ENCODE results near the gene SLC28A1.
"Not testable (repeated sequence)": the region's sequence is repeated elsewhere in the genome, so short reads cannot be mapped to it uniquely, and the experiment has no call there.

The SLC28A1 gene

DNA sequence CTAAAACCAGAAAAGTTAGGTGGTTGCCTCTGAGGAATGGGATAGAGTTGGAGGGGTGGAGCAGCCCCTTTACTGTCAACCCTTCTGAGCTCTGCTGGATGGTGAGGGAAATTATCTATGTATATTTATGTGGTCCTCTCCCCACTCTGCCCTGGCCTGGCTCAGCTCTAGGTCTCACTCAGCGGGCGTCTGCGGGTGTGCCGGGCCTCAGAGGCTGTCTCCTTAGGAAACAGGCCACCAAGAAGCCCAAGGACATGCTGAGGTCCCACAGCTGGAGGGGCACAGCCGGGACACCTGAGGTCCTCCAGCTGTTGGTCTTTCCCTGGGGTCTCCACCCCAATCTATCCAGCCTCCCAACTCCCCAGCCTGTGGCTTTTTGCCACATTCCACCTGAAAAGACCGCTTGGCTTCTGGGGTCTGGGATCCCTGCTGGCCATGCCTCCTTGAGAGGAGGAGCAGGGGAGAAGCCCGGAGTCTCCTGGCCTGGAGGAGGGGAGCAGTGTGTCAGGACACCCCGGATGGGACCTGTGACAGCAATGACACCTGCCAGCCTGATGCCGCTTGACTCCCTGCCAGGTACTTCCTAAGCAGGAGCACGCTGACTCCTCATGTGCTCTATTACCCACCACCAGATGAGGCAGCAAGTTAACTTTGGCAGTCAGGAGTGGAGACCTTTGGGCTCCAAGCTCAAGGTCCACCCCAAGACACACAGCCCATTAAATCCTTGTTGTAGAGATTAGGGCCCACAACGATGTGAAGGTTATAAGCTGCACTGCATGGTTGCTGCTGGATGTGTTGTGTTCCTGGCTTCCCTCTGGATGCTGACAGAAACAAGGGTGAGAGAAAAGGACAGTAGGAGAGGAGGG is at the start of gene SLC28A1:
SLC28A1 (plus strand) TSS at position 747 of the 866 bp plus-strand sequence. CDS start 3,099 bp downstream, outside the sequence.
- no peak for DNase-seq (ENCODE audit: low read depth)

DNA sequence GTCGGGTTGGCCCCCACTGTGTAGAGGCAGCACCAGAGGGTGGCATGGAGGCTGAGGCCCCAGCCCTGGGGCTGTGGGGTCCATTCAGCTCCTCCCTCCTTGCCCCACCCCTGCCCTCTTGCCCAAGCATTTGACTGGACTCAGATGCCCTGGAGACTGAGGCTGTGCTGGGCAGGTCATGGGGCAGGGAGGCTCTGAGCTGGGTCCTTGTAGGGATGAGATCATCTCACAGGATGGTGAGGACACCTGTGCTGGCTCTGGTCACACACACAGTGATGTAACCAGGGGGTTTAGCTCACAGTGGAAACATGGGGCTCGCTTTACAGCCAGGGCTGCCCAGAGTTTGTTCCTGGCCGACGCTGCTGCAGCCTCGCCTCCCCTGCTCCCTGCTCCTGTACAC is 49.5 kb upstream of the SLC28A1 start:
- no peak for DNase-seq (ENCODE audit: low read depth)

DNA sequence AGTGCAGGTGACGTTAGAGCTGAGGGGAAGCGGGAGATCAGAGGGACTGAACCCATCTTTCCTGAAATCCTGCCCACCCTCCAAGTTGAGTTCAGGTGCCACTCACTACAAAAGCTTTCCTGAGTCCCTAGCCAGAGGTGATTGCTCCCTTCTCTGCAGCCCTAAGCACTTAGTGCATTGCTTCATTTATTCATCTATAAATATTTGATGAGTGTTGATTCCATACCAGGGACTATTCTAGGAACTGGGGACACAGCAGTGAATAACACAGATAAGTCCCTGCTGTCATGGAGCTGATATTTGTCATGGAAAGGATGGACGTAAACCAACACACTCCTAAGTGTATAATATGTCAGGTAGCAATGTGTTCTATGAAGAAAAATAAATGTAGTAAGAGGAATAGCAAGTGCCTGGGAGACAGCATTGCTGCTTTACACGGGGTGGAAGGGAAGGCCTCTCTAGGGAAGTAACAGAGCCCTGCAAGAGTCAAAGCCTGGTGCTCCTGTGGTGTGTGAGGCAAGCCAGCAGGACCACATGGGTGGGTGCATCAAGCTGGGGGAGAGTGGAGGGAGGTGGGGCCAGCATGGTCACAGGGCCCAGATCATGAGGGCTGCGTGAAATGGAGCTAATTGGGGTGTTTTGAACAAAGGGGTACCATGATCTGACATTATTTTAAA is 48.7 kb upstream of the SLC28A1 start:
- DNase-seq (ENCODE audit: low read depth), result no peak

GRCh38 chr15:84836844-84837243 is 47.6 kb upstream of the SLC28A1 start:
- DNase-seq (ENCODE audit: low read depth), result no peak

- DNase-seq (ENCODE audit: low read depth), result no peak
Observed at GRCh38 chr15:84839714-84840113, 44.7 kb upstream of the SLC28A1 start.

DNA sequence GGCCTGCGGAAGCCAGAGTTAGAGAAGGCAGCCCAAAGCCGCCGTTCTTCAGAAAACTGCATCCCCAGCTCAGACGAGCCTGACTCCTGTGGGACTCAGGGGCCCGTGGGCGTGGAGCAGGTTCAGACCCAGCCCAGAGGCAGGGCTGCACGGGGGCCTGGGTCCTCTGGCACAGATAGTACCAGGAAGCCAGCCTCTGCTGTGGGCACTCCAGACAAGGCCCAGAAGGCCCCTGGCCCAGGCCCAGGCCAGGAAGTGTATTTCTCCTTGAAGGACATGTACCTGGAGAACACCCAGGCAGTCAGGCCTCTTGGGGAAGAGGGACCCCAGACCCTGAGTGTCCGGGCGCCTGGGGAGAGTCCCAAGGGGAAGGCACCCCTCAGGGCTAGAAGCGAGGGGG is 44.2 kb upstream of the SLC28A1 start:
- no peak for DNase-seq (ENCODE audit: low read depth)

- no peak for DNase-seq (ENCODE audit: low read depth)
Observed at GRCh38 chr15:84840741-84841429, 43.6 kb upstream of the SLC28A1 start.

- no peak for DNase-seq (ENCODE audit: low read depth)
Observed at GRCh38 chr15:84842781-84843180, 41.7 kb upstream of the SLC28A1 start.

DNA sequence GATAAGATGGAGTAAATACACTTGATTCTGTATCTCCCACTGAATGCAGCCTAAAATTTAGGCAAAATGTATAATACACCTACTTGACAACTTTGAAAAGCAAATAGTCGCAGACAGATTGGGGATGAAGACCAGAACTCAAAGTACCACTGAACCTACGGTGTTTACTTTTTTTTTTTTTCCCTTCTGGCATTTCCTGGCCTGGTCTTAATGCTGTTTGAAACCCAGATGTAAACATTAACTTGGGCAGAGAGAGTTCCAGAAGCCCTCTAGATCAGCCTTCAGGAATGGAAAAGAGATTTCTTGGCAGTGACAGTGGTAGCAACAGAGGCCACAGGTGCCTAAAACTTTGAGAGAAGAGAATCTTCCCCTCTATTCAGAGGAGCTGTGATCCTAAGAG is 39.5 kb upstream of the SLC28A1 start:
- DNase-seq (ENCODE audit: low read depth), result no peak

DNA sequence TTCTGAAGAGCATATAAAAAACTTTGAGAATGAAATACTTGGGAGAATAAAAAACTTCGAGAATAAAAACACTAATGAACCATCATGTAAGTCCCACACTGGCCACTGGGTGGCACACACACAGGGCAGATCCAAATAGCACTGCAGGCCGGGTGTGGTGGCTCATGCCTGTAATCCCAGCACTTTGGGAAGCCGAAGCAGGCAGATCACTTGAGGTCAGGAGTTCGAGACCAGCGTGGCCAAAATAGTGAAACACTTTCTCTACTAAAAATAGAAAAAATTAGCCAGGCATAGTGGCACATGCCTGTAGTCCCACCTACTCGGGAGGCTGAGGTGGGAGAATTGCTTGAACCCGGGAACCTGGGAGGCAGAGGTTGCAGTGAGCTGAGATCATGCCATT is 38.8 kb upstream of the SLC28A1 start:
- not testable (repeated sequence) for DNase-seq (ENCODE audit: low read depth)

- DNase-seq (ENCODE audit: low read depth), result no peak
Observed at GRCh38 chr15:84846269-84846668, 38.2 kb upstream of the SLC28A1 start.

DNA sequence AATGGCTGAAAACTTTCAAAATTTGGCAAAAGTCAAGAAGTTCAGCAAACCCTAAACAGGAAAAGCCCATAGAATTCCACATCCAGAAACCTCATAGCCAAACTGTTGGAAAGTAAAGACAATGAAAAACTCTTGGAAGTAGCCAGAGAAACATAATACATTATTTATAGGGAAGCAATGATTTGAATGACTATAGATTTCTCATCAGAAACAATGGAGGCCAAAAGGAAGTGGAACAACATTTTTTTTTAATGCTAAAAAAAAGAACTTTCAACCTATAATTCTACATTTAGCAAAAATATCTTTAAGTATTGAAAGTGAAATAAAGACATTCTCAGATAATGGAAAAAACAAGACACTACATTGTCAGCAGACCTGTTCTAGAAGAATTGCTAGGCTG is 37.1 kb upstream of the SLC28A1 start:
- DNase-seq (ENCODE audit: low read depth), result no peak

- DNase-seq (ENCODE audit: low read depth), result no peak
Observed at GRCh38 chr15:84852212-84852611, 32.2 kb upstream of the SLC28A1 start.

GRCh38 chr15:84855136-84855535 is 29.3 kb upstream of the SLC28A1 start:
- no peak for DNase-seq (ENCODE audit: low read depth)

DNA sequence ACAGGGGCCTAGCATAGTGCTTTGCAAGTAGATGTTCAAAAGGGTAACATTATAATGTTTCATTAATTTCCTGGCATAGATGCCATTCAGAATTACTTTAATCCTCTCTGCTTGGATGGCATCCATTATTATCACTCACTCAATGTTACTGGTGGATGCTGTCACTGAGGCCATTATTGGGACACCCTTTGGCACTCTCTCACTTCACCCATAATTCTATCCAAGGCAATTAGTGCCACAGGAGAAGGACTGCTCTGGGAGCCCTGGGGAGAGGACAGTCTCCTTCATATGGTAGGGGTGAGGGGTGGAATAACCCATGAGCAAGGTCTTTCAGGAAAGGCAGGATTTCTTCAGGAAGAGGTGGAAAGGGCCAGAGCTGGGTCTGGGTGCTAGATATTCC is 28.7 kb upstream of the SLC28A1 start:
- no peak for DNase-seq (ENCODE audit: low read depth)

- no peak for DNase-seq (ENCODE audit: low read depth)
Observed at GRCh38 chr15:84856731-84857417, 27.6 kb upstream of the SLC28A1 start.

DNA sequence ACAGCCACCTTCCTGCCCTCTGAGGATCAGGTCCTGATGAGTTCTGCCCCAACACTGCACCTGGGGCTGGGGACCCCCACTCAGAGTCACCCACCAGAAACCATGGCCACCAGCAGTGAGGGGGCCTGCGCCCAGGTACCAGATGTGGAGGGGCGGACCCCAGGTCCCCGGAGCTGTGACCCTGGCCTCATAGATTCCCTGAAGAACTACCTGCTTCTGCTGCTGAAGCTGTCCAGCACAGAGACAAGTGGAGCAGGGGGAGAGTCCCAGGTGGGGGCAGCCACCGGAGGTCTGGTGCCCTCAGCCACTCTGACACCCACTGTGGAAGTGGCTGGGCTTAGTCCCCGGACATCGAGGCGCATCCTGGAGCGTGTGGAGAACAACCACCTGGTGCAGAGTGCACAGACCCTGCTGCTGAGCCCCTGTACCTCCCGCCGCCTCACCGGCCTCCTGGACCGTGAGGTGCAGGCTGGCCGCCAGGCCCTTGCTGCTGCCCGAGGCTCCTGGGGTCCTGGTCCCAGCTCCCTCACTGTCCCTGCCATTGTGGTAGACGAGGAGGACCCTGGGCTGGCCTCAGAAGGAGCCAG is 27.0 kb upstream of the SLC28A1 start:
- no peak for DNase-seq (ENCODE audit: low read depth)

DNA sequence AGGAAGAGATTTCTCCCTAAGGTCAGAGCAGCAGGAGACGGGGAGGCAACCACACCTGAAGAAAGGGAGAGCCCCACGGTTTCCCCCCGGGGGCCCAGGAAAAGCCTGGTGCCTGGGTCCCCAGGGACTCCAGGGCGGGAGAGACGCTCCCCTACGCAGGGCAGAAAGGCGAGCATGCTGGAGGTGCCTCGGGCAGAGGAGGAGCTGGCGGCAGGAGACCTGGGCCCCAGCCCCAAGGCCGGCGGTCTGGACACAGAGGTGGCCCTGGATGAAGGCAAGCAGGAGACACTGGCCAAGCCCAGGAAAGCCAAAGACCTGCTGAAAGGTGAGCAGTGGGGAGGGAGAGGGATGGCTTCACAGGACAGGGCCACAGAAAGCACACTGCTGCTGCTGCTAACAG is 26.2 kb upstream of the SLC28A1 start:
- no peak for DNase-seq (ENCODE audit: low read depth)

DNA sequence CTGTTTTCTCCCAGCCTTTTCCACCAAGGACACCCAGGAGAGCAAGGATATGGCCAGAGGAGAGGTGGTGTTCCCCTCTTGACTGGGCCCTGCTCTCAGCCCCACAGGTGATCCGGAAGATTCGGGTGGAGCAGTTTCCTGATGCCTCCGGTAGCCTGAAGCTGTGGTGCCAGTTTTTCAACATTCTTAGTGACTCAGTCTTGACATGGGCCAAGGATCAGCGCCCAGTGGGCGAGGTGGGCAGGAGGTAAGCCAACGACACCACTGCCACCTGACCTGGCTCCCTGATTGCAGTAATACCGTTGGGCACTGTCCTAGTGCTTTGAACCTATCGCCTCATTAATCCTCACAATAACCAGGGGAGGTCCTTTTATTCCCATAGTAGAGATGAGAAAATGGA is 25.3 kb upstream of the SLC28A1 start:
- no peak for DNase-seq (ENCODE audit: low read depth)

DNA sequence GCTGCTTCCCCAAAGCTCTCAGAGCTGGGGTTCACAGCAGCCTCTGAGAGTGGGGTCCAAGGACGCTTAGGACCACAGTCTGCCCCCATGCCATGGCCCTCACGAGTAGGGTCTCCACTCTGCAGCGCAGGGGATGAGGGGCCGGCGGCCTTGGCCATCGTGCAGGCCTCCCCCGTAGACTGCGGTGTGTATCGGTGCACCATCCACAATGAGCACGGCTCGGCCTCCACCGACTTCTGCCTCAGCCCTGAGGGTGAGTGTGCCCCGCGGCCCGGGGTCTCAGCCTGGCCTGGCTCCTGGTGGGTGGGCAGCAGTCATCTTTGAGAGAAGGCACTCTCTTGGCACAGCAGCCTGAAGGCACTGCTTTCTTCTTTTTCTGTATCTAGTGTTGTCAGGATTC is 24.8 kb upstream of the SLC28A1 start:
- DNase-seq (ENCODE audit: low read depth), result no peak

- DNase-seq (ENCODE audit: low read depth), result no peak
Observed at GRCh38 chr15:84861781-84862180, 22.7 kb upstream of the SLC28A1 start.

Data from HS-5 (cell line).